Gastroesophageal sphincter (tissue), 3 donors: Measurements from ENCODE around the gene ZFR.

Experiments
- CTCF ChIP-seq, 4 experiments: fragments of 200-600 bp in 2 of 4; fragments of 450-650 bp in 2 of 4; sonication (generic) in 1 of 4; IDR thresholded peaks; one replicate each; pipeline ENCODE4 v1.5.1; 2017 to 2019; ENCODE audit warnings: antibody characterized with exemption in 4 of 4, mild to moderate bottlenecking in 2 of 4, moderate library complexity in 2 of 4
- EP300 ChIP-seq: sonication (generic); formaldehyde crosslinking; IDR thresholded peaks from one replicate; pipeline ENCODE4 v1.6.1; 2017; ENCODE audit warnings: antibody characterized with exemption, mild to moderate bottlenecking
- POLR2AphosphoS5 ChIP-seq: sonication (generic); formaldehyde crosslinking; IDR thresholded peaks from one replicate; pipeline ENCODE4 v1.6.1; 2017; ENCODE audit warnings: antibody characterized with exemption

GRCh38 chr5:32339198-32339597, 105.3 kb downstream of the ZFR start:
- TF ChIP-seq CTCF (IDR thresholded peaks at IDR 0.05) = no peak
- no peak for TF ChIP-seq EP300
- no peak for TF ChIP-seq POLR2AphosphoS5
